ENCODE data around the gene DMTF1.

- TF ChIP-seq CTCF (IDR thresholded peaks at IDR 0.05; ENCODE audit: poor library complexity), result no peak
- no peak for TF ChIP-seq EZH2phosphoT487 (IDR thresholded peaks at IDR 0.05; ENCODE audit: low read depth, severe bottlenecking, unreplicated experiment)
- no peak for TF ChIP-seq EZH2 (IDR thresholded peaks at IDR 0.05; ENCODE audit: borderline replicate concordance)
Observed at GRCh38 chr7:87187120-87187519, 34.9 kb downstream of the DMTF1 start.

Measured in hepatocyte (in vitro differentiated cells).